HG02763 (cell line): Measurements from ENCODE around the gene UBR3.
"Not testable (repeated sequence)": the region's sequence is repeated elsewhere in the genome, so short reads cannot be mapped to it uniquely, and the experiment has no call there.

Source experiments
- ATAC-seq: cut with Tn5 transposase; IDR thresholded peaks from one replicate; pipeline ENCODE4 v1.9.1; 2021; ENCODE audit warnings: mild to moderate bottlenecking, moderate library complexity; ENCODE audit not compliant: unreplicated experiment

The UBR3 gene

GRCh38 chr2:170092436-170093060 is 265.3 kb downstream of the UBR3 start:
- no peak for ATAC-seq

- no peak for ATAC-seq
These were observed 268.1 kb downstream of the UBR3 start for GRCh38 chr2:170095380-170095779.

- no peak for ATAC-seq
These were observed 271.5 kb downstream of the UBR3 start for GRCh38 chr2:170098626-170099312.

GRCh38 chr2:170101789-170102188 is 274.5 kb downstream of the UBR3 start:
- no peak for ATAC-seq

GRCh38 chr2:170106102-170106840 is 279.0 kb downstream of the UBR3 start:
- ATAC-seq = no peak

GRCh38 chr2:170113168-170113894 is 286.1 kb downstream of the UBR3 start:
- ATAC-seq = no peak

GRCh38 chr2:170115501-170116229 is 288.4 kb downstream of the UBR3 start:
- ATAC-seq = no peak

- ATAC-seq = no peak
These were observed 291.4 kb downstream of the UBR3 start for GRCh38 chr2:170118641-170119040.

- ATAC-seq = not testable (repeated sequence)
These were observed 292.1 kb downstream of the UBR3 start for GRCh38 chr2:170119326-170119725.

- no peak for ATAC-seq
These were observed 294.4 kb downstream of the UBR3 start for GRCh38 chr2:170121689-170122088.

GRCh38 chr2:170122883-170123547 is 295.8 kb downstream of the UBR3 start:
- ATAC-seq = no peak

- no peak for ATAC-seq
These were observed 296.3 kb downstream of the UBR3 start for GRCh38 chr2:170123593-170123992.

GRCh38 chr2:170126138-170126728 is 299.0 kb downstream of the UBR3 start:
- ATAC-seq = not testable (repeated sequence)
